ENCODE measurements around the gene AANAT. TPM values are rescaled to one million over a fixed set of nuclear protein-coding genes. Genes with fewer than 3 reads are reported as not detected.

Gene AANAT
- total and polyA plus RNA-seq, 12 donors = 0.30 to 0.40 TPM; not detected in 10

DNA sequence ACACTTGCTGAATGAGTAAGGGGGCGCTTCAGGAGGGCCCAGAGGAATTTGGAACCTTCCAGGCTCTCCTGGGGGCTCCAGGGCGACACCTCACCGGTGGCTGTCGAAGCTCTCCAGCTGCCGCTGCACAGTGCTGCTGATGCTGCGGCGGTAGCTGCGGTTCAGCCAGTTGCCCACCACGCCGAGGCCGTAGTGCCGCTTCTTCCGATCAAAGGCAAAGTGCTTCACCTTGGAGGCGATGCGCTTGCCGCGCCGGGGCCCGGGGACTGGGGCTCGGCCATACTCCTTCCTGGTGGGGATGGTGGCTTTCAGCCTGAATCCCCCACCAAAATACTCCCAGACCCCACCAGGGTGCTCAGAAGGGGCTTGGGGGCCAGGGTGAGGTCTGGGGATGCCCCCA is 9.3 kb downstream of the AANAT start:
- Histone ChIP-seq H3K36me3 (replicated peaks in 1 of 2) (no peaks in the 10 kb centered on the region), H3K9me3 (replicated peaks in 1 of 3) (no peaks in the 10 kb centered on the region), H3K4me3 (no peak overlapping the region), H3K4me1 (replicated peaks in 1 of 2) (no peaks in the 10 kb centered on the region), H3K27ac (no peak overlapping the region), H3K27me3 (no peaks in the 10 kb centered on the region)
- intact Hi-C loops (cut with DNase I) = no loop called here
- WGBS, 4 donors = 83 to 95% (median 93%) methylated on average over 1 to 20 of the region's 20 CpGs
- no peak for TF ChIP-seq POLR2A (IDR thresholded peaks at IDR 0.05)
- TF ChIP-seq, protein P1, sequence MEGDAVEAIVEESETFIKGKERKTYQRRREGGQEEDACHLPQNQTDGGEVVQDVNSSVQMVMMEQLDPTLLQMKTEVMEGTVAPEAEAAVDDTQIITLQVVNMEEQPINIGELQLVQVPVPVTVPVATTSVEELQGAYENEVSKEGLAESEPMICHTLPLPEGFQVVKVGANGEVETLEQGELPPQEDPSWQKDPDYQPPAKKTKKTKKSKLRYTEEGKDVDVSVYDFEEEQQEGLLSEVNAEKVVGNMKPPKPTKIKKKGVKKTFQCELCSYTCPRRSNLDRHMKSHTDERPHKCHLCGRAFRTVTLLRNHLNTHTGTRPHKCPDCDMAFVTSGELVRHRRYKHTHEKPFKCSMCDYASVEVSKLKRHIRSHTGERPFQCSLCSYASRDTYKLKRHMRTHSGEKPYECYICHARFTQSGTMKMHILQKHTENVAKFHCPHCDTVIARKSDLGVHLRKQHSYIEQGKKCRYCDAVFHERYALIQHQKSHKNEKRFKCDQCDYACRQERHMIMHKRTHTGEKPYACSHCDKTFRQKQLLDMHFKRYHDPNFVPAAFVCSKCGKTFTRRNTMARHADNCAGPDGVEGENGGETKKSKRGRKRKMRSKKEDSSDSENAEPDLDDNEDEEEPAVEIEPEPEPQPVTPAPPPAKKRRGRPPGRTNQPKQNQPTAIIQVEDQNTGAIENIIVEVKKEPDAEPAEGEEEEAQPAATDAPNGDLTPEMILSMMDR (IDR thresholded peaks at IDR 0.05) = no peak
- no peak for DNase-seq

DNA sequence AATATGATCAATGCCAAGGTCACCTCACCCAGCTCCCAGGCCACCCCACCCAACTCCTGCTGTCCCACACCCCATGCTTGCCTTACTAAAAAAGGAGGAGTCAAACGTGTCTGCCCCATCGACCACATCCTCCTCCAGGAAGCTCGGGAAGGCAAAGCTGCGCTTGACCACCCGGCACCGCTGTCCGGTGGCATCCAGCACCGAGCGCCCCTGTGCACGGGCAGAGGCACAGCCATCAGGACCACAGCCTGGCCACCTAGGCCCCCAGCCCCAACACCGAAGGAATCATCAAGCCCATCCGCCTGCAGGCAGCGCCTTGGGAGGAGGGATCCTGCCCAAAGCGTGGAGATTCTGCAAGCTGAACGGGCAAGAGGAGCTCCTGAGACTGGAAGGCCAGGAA is 10.2 kb downstream of the AANAT start:
- intact Hi-C loops (cut with DNase I) = no loop called here
- Histone ChIP-seq H3K9me3 (replicated peaks in 1 of 3) (no peaks in the 10 kb centered on the region), H3K27ac (no peak overlapping the region), H3K4me3 (no peak overlapping the region), H3K4me1 (replicated peaks in 1 of 2) (no peaks in the 10 kb centered on the region), H3K36me3 (replicated peaks in 1 of 2) (no peaks in the 10 kb centered on the region), H3K27me3 (no peaks in the 10 kb centered on the region)
- no peak for TF ChIP-seq POLR2A (IDR thresholded peaks at IDR 0.05)
- TF ChIP-seq, protein P1 (IDR thresholded peaks at IDR 0.05) = no peak
- WGBS, 4 donors = 70 to 89% (median 88%) methylated on average over 2 to 15 of the region's 15 CpGs
- DNase-seq = no peak

DNA sequence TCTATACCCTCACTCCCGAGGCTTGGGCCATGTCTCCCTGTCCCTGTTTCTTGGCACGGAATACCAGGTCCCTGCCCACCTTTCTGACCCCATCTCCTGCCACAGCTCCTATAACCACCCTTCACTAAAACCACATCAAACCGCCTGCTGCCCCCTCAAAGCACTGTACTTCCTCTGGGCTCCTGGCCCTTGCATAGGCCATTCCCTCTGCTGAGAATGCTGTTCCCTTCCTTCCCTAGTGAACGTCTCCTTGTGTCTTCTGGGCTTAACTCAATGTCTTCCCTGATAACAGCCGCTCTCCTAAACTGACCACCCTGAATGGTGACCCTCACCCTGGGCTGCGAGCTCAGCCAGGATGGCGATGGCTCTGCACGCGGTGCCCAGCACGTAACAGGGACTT is 10.7 kb downstream of the AANAT start:
- Histone ChIP-seq H3K9me3 (replicated peaks in 1 of 3) (no peaks in the 10 kb centered on the region), H3K27ac (no peak overlapping the region), H3K27me3 (no peaks in the 10 kb centered on the region), H3K36me3 (replicated peaks in 1 of 2) (no peaks in the 10 kb centered on the region), H3K4me3 (no peak overlapping the region), H3K4me1 (replicated peaks in 1 of 2) (no peaks in the 10 kb centered on the region)
- TF ChIP-seq POLR2A (IDR thresholded peaks at IDR 0.05) = no peak
- TF ChIP-seq, protein P1 (IDR thresholded peaks at IDR 0.05) = no peak
- intact Hi-C loops (cut with DNase I) = no loop called here
- DNase-seq = no peak
- WGBS, 4 donors = 91 to 96% (median 93%) methylated on average over 10 of the region's 10 CpGs

DNA sequence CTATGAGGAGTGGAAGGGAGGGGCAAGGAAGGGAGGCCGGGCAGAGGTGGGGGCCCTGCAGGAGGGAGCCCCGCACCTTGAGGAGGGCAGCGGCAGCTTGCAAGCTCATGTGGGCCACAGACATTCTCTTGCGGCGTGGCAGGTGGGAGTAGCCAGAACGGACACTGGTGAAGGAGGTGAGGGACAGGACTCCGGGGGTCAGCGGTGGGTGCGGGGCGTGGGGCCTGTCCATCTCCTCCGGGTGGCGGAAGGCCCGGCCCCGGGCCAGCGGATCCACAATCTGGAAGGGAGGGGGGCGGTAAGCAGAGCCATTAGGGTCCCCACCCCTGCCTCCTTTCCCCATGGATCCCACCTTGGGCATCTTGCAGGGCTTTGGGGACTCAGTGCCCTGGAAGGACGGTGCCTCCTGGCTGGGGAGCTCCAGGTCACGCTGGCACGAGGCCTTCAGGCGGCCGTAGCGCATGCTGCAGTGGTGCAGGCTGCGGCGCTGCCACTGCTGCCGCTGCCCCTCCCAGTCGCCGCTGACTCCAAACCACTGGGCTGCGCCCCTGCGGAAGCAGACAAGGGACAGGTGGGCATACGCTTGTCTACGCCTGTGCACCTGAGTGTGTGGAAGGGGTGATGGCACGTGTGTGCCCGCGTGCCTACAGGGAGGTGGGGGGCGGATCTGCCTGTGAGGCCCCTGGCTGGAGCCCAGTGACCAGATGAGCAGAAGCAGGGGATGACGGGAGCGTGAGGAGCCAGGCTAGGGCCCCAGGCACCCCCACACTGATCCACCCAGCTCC is 11.5 kb downstream of the AANAT start:
- no peak for DNase-seq
- 89 to 91% (median 90%) methylated on average over 24 to 37 of the region's 37 CpGs for WGBS, 4 donors
- H3K27me3 ChIP-seq = no peaks in the 10 kb centered on the region
- H3K4me1 ChIP-seq (replicated peaks in 1 of 2) = no peaks in the 10 kb centered on the region
- no peak overlapping the region for H3K27ac ChIP-seq
- no peaks in the 10 kb centered on the region for H3K9me3 ChIP-seq (replicated peaks in 1 of 3)
- no peak for TF ChIP-seq POLR2A (IDR thresholded peaks at IDR 0.05)
- TF ChIP-seq, protein P1 (IDR thresholded peaks at IDR 0.05) = no peak
- no peak overlapping the region for H3K4me3 ChIP-seq
- intact Hi-C loops (cut with DNase I) = no loop called here
- no peaks in the 10 kb centered on the region for H3K36me3 ChIP-seq (replicated peaks in 1 of 2)

Data from adrenal gland (tissue), 12 donors.